SIG-M5 treated with dmso at 0.1 percent for 504 hours (cell line): ENCODE measurements around the gene KCNQ1.

Experiments
- DNase-seq: peaks from one replicate; lab custom pipeline; 2025; ENCODE audit not compliant: unreplicated experiment; lab: John Stamatoyannopoulos, UW

Gene KCNQ1

GRCh38 chr11:2693271-2694261 lies 248.8 kb downstream of the KCNQ1 start:
- DNase-seq: no peak

- no peak for DNase-seq
These were observed 249.7 kb downstream of the KCNQ1 start for GRCh38 chr11:2694495-2694894.

DNA sequence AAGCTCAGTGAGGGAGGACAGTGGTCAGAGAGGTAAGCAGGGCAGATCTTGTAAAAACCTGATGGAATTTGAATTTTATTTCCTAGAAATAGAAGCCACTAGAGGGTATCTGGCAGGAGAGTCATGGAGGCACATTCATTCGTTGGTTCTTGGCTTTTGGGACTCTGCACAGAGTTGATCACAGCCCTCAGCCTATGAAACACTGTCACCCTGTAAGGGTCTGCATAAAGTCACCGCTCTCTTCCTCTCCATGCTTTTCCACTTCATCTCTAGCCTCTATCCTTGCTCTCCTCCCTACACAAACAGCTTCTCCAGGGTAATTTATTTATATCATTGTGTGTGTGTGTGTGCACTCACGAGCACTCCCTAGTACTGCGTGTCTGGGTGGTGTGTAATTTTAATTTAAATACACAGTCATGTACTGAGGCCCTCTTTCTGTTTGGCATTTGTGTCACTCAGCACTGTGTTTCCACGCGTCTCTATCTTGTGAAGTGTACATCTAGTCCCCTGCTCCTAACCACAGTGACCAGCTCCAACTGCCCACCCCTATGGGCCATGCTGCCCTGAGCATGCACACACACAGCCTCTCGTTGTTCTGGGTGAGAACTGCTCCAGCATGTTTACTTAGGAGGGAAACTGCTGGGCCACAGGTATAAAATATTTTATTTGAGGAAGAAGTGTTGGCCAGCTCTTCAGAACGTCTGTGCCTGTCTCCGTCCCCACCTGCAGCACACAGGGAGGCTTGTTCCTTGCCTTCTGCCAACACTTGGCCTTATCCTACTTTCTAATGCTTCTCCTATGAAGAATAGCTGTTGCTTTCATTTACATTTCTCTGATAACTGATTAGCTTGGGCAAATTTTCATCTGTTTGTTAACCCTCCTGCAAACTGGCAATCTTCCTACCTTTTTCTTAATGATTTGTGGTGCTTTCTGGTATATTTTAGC lies 250.5 kb downstream of the KCNQ1 start:
- no peak for DNase-seq

- no peak for DNase-seq
These were observed 251.6 kb downstream of the KCNQ1 start for GRCh38 chr11:2696455-2696854.

- no peak for DNase-seq
These were observed 253.1 kb downstream of the KCNQ1 start for GRCh38 chr11:2697866-2698265.

DNA sequence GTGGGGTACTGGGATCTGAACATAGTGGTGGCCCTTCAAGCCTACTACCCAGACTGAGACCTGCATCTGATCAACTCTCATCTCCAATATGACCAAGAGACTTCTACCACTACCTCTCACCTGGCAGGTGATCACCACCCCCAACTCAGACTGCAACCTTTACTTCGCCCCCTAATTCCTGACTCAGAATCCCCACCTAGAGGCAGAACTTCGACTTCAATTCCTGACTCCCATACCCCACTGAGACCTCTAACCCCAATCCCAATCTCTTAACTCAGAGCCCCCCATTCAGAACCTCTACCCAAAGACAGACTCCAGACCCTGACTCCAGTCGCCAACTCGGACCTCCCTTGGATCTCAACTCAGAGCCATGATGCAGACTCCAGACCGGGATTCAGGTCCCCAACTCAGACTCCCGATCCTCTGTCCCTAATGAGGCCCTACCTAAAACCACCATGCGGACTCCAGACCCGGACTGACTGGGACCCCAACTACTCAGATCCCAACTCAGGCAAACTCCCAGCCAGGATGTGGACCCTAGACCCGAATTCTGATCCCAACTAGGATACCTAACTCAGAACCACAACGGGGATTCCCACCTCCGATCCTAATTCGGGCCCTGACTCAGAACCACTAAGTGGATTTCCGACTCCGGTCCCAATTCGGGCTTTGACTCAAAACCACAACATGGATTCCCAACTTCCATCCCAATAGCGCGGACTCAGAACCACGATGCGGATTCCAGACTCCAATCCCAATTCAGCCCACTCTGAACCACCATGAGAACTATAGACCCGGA lies 253.8 kb downstream of the KCNQ1 start:
- no peak for DNase-seq

- no peak for DNase-seq
These were observed 254.3 kb downstream of the KCNQ1 start for GRCh38 chr11:2699185-2699530.

GRCh38 chr11:2699531-2700414 lies 255.0 kb downstream of the KCNQ1 start, which contains the start of gene KCNQ1OT1:
TSS of gene KCNQ1OT1 (minus strand) at chr11:2699994.
- peak; percentile 70 for DNase-seq

DNA sequence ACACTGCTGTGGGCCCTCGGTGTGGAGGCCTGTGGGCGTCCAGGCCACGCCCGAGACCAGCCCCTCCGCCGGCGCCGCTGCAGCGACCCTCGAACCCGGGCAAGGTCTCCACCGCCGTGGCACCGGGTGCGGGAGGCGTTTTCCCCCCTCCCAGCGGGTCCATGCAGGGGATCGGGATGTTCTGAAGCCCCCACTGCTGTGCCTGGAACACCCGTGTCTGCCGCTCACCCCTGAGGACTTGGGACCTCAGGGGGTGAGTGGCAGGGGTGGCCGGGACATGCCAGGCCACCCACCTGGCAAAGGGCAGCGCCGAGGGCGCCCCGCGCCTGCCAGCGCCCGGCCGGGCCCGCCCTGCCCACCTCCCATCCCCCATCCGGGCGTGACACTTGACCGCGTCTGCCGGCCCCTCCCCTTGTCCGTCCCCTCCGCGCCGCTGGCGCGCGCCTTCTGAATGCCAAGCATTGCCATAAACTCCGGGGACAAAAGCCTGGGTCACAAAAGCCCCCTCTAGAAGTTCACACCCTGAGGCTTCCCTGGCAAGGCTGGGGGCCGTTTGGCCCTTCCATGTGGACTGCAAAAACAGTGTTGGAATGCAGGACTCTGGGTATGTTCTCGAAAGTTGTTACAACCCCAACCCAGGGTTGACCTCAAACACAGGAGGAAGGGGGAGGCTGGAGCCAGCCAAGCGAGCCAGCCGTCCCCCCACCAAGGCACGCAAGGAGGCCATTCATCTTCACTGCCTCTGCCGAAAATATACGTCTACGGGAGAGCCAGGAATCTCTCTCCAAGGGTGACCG lies 255.8 kb downstream of the KCNQ1 start:
- no peak for DNase-seq

DNA sequence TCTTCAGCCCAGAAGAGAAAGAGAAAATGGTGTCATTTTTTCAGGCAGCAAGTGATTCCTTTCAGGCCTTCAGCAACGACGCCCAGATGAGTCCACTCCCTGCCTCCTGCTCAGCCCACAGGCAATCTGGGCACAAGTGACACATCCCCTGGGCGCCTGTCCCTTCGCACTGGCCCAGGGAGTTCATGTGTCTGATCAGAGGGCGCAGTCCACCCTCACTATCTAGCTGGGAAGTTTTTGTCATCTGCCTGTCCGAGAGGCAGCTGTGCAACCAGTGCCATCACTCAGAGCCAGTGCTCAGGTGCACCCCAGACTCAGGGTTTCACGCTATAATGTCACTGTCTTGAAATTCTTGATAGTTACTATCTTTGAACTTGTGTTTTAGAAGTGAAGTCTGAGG lies 256.4 kb downstream of the KCNQ1 start:
- no peak for DNase-seq

GRCh38 chr11:2701898-2702434 lies 257.2 kb downstream of the KCNQ1 start:
- no peak for DNase-seq

GRCh38 chr11:2702771-2703362 lies 258.1 kb downstream of the KCNQ1 start:
- DNase-seq: no peak

DNA sequence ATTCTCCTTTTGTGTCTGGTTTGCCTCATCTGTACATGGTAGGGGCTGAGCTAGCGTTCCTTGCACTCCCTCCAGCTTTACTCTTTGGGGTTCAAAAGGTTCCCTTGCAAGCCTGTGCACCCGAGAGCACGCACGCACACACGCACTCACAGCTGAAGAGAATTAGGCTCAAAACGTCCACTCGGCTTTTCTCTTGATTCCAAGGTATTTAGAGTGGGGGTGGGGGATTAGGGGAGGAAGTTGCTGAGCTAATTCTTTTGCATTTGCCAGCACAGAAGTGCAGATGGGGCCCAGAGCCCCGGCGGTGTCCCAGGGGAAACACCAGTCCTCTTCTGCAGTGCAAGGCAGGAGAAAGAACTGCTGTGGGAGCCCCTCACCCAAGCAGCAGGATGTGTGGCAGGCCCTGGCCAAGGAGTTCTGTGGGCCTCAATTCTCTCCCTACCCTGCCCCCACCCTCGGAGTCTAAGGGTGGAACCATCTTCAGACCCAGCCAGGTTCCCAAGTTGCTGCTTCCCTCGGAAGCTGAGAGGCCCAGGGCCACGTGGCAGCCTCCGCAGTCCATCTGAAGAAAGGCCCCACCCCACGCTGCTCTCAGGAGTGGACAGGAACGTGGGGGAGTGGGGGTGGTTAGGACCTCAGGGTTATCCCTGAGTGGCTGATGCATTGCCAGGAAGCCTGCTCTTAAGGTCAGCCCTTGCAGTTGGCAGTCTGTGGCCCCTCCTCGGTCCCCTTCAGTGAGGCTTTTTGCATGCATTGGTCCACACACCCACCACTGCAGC lies 258.7 kb downstream of the KCNQ1 start:
- DNase-seq: no peak

GRCh38 chr11:2704356-2704755 lies 259.5 kb downstream of the KCNQ1 start:
- no peak for DNase-seq

- no peak for DNase-seq
These were observed 260.2 kb downstream of the KCNQ1 start for GRCh38 chr11:2704896-2705606.

DNA sequence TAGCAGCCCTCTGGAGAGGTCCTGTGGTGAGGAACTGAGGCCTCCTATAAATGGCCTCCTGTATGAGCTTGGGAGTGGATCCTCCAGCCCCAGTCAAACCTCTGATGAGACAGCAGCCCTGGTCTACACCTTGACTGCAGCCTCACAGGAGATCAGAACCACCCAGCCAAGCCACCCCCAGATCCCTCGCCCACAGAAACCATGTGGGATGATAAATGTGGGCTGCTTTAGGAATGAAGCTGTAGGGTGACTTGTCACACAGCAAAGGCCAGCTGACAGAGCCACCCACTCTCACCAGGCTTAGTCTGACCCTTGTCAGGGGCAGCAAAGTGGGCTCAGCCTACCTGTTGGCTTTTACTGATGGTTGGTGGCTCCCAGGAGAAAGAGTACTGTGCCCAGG lies 261.5 kb downstream of the KCNQ1 start:
- no peak for DNase-seq

DNA sequence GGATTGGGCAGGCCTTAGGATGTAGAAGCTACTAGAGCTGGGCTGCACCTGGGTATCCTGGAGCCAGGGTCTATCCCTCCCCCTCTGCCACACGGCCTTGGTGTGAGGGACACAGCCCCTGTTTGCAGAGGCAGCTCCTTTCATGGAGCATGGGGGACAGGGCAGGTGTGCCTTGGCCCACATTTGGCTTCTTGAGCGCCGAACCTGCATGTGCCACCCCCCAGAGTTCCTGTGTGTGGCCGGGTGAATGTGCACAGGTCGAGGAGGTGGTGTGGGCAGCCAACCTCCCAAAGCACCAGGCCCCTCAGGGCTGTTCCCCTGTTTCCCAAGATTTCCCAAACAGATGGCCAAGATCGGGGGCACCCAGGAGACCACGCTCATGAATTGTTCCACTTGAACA lies 262.9 kb downstream of the KCNQ1 start:
- DNase-seq: no peak
